ENCODE data around the gene CELSR1. TPM values are rescaled to one million over a fixed set of nuclear protein-coding genes. Genes with fewer than 3 reads are reported as not detected.
"Not testable (repeated sequence)": the region's sequence is repeated elsewhere in the genome, so short reads cannot be mapped to it uniquely, and the experiment has no call there.

CELSR1 gene
- total RNA-seq, 1 donor from 2014 or later = 27.9 TPM

DNA sequence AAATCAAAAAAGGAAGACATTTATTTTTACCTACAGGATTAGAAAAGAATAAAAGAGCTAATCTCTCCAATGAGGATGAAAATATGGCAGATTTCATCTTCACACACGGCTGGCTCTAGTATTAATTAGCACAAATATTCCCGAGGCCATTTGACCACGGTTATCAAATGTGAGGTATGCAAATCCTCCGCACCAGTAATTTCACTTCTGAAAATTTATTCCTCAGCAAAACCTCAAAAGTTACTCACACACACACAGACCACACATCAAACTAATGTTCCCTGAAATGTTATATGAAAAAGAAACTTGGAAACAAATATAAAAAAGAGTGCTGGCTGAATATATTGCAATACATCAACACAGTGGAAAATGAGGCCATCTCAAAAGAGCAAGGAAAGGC, 32.8 kb downstream of the CELSR1 start:
- Mint-ChIP-seq H3K36me3 (ENCODE audit: low read depth) (no peaks in the 10 kb centered on the region), H3K4me1 (ENCODE audit: low read depth) (peaks cover 48% of the 10 kb centered on the region), H3K4me3 (ENCODE audit: unreplicated experiment) (no peak overlapping the region), H3K9me3 (ENCODE audit: low read depth) (no peaks in the 10 kb centered on the region), H3K27me3 (ENCODE audit: low read depth) (no peaks in the 10 kb centered on the region), H3K27ac (ENCODE audit: unreplicated experiment) (no peak overlapping the region)
- DNase-seq (ENCODE audit: low spot score) = no peak
- TF ChIP-seq, protein P1, sequence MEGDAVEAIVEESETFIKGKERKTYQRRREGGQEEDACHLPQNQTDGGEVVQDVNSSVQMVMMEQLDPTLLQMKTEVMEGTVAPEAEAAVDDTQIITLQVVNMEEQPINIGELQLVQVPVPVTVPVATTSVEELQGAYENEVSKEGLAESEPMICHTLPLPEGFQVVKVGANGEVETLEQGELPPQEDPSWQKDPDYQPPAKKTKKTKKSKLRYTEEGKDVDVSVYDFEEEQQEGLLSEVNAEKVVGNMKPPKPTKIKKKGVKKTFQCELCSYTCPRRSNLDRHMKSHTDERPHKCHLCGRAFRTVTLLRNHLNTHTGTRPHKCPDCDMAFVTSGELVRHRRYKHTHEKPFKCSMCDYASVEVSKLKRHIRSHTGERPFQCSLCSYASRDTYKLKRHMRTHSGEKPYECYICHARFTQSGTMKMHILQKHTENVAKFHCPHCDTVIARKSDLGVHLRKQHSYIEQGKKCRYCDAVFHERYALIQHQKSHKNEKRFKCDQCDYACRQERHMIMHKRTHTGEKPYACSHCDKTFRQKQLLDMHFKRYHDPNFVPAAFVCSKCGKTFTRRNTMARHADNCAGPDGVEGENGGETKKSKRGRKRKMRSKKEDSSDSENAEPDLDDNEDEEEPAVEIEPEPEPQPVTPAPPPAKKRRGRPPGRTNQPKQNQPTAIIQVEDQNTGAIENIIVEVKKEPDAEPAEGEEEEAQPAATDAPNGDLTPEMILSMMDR (IDR thresholded peaks at IDR 0.05) = no peak

DNA sequence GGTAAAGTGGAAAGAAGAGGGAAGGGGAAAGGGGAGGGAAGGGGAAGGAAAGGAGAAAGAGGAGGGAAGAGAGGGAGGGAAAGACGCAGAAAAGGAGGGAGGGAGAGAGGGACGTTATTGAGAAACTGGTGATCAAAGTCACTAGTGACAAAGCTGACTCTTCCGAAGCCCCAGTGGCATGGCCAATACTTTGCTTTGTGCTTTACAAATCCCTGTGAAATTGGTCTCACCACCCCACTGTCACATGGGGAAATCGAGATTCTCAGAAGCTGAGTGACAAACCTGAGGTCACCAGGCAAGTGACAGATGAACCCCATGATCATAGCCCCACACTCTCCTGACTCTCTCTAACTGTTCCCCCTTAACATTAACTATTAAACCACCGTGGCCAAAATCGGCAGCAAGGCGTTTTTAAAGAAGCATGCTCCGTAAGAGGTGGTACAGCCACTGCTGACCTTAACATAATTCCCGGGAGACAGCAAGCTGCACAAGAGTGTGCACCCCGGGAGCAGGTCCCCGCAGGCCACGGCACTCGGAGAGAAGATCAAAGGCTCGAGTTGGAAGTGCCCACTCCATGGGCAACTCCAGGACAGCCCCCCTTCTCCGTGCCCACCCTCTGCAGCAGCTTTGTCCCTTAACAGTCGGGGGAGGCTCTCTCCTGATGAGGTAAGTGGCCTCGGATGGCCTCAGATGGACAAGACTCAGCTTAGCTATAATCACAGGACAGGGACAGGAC, 34.8 kb downstream of the CELSR1 start:
- peaks cover 51% of the 10 kb centered on the region for H3K4me1 Mint-ChIP-seq (ENCODE audit: low read depth)

DNA sequence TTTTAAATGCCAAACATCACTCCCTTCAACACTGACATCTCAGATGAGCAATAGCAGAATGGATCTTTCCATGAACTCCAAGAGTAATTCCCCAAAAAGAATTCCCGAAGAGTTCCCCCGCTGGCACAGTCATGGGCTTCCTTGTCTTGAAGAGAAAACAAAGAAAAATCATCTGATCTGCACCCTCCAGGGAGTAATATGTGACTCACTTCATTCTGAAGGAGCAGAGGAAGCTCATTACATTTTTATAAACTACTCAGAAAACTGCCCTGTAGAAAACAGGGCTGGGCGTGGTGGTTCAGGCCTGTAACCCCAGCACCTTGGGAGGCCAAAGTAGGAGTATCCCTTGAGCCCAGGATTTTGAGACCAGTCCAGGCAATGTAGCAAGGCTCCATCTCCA, 35.7 kb downstream of the CELSR1 start:
- Mint-ChIP-seq H3K4me1 (ENCODE audit: low read depth) (peaks cover 51% of the 10 kb centered on the region), H3K9me3 (ENCODE audit: low read depth) (no peaks in the 10 kb centered on the region), H3K4me3 (ENCODE audit: unreplicated experiment) (peak overlapping the region; percentile 25), H3K27ac (ENCODE audit: unreplicated experiment) (peak overlapping the region; percentile 98), H3K27me3 (ENCODE audit: low read depth) (no peaks in the 10 kb centered on the region), H3K36me3 (ENCODE audit: low read depth) (no peaks in the 10 kb centered on the region)
- DNase-seq (ENCODE audit: low spot score) = no peak
- TF ChIP-seq, protein P1 (IDR thresholded peaks at IDR 0.05) = no peak

More for the DNA sequence above, 34.8 kb downstream of the CELSR1 start:
- TF ChIP-seq, protein P1 (IDR thresholded peaks at IDR 0.05) = no peak
- Mint-ChIP-seq H3K4me3 (ENCODE audit: unreplicated experiment) (no peak overlapping the region), H3K27ac (ENCODE audit: unreplicated experiment) (no peak overlapping the region), H3K27me3 (ENCODE audit: low read depth) (no peaks in the 10 kb centered on the region), H3K9me3 (ENCODE audit: low read depth) (no peaks in the 10 kb centered on the region), H3K36me3 (ENCODE audit: low read depth) (no peaks in the 10 kb centered on the region)
- DNase-seq (ENCODE audit: low spot score) = no peak

DNA sequence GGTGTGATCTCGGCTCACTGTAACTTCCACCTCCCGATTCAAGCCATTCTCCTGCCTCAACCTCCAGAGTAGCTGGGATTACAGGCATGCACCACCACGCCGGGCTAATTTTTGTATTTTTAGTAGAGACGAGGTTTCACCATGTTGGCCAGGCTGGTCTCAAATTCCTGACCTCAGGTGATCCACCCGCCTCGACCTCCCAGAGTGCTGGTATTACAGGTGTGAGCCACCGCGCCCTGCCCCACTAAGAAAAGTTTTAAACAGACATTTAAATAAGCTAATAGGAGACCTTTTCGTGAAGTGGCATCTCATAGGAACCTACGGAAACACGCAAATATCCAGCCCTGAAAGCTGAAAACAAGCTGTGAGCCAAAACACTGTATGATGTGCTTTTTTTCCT, 36.2 kb downstream of the CELSR1 start:
- not testable (repeated sequence) for DNase-seq (ENCODE audit: low spot score); H3K27me3 Mint-ChIP-seq (ENCODE audit: low read depth); H3K36me3 Mint-ChIP-seq (ENCODE audit: low read depth); H3K9me3 Mint-ChIP-seq (ENCODE audit: low read depth)
- Mint-ChIP-seq H3K27ac (ENCODE audit: unreplicated experiment) (peak overlapping the region; percentile 98), H3K4me3 (ENCODE audit: unreplicated experiment) (peak overlapping the region; percentile 25), H3K4me1 (ENCODE audit: low read depth) (peaks cover 48% of the 10 kb centered on the region)

DNA sequence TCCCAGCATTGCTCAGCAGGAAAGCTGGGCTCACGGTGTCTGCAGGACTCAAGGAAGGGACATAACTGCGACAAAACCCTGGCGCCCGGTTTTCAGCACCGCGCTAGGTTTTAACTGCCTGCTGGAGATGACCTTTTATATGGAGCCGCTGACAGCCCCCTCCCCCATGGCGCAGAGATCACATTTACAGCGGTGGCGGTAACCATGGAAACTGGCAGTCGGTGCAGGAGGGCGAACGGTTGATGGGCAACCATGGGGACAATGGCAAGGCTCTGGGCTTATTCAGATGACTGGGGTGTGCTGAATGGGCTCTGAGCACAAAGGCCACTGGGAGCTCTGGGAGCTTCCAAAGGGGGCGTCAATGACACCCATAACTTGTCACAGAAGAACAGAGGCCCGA, 37.2 kb downstream of the CELSR1 start:
- H3K9me3 Mint-ChIP-seq (ENCODE audit: low read depth) = no peaks in the 10 kb centered on the region
- H3K27ac Mint-ChIP-seq (ENCODE audit: unreplicated experiment) = peak overlapping the region; percentile 82
- H3K4me1 Mint-ChIP-seq (ENCODE audit: low read depth) = peaks cover 47% of the 10 kb centered on the region
- DNase-seq (ENCODE audit: low spot score) = no peak
- no peaks in the 10 kb centered on the region for H3K36me3 Mint-ChIP-seq (ENCODE audit: low read depth)
- TF ChIP-seq, protein P1 (IDR thresholded peaks at IDR 0.05) = no peak
- H3K4me3 Mint-ChIP-seq (ENCODE audit: unreplicated experiment) = no peak overlapping the region
- H3K27me3 Mint-ChIP-seq (ENCODE audit: low read depth) = no peaks in the 10 kb centered on the region

DNA sequence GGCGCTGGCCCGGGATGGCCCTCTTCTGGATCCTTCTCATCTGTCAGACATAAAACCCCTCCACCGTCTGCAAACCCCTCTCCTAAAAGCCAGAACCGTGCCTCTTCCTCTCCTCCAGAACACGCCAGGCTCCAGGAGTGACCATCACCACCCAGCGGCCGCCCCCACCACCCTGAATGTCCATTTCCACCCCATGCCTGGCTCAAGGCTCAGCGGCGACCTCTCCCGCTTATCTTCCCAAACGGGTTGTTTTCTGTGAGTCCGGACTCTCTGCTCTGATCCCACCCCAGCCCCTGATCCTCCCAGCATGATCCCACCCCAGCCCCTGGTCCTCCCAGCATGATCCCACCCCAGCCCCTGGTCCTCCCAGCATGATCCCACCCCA, 37.6 kb downstream of the CELSR1 start:
- Mint-ChIP-seq H3K9me3 (ENCODE audit: low read depth) (no peaks in the 10 kb centered on the region), H3K27me3 (ENCODE audit: low read depth) (no peaks in the 10 kb centered on the region), H3K4me3 (ENCODE audit: unreplicated experiment) (no peak overlapping the region), H3K36me3 (ENCODE audit: low read depth) (no peaks in the 10 kb centered on the region), H3K4me1 (ENCODE audit: low read depth) (peaks cover 47% of the 10 kb centered on the region), H3K27ac (ENCODE audit: unreplicated experiment) (peak overlapping the region; percentile 82)
- no peak for DNase-seq (ENCODE audit: low spot score)
- TF ChIP-seq, protein P1 (IDR thresholded peaks at IDR 0.05) = no peak
